ENCODE measurements around the gene ZEB2.

ZEB2 gene

DNA sequence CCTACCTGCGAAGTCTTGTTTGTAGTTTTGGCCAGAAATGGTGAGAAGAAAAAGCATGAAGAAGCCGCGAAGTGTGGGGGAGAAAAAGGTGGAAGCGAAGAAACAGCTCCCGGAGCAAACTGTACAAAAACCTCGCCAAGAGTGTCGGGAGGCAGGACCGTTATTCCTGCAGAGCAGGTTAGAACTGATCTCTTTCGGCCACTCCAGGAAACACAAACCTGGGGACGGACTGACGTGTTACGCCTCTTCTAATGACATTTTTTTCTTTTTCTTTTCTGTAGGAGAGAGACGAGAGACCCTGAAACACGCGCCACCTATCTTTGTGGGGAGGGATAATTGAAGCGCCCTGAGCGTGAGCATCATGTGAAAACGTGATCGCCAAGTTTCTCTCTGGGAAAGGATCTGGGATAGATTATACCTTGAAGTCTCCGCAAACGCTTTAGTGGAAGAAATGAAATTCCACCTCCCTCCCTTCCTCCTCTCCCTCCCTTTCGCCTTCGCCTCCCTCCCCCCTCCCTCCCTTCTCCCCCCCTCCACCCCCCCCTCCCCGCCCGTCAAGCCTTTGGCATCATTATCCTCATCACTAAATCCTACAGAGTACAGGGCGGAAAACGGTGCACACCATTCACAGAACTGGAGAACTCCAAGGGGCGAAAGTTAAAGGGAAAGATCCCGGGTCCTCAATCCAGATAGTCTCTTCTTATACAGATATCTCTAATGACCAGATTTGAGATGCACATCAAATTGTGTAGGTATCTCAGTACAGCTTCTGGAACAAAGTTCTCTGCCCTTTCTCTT, at the start of gene ZEB2:
Gene ZEB2 (minus strand): TSS at position 186 of the 798 bp plus-strand sequence. CDS start 2,769 bp downstream, outside the sequence.
- DNase-seq: no peak

DNA sequence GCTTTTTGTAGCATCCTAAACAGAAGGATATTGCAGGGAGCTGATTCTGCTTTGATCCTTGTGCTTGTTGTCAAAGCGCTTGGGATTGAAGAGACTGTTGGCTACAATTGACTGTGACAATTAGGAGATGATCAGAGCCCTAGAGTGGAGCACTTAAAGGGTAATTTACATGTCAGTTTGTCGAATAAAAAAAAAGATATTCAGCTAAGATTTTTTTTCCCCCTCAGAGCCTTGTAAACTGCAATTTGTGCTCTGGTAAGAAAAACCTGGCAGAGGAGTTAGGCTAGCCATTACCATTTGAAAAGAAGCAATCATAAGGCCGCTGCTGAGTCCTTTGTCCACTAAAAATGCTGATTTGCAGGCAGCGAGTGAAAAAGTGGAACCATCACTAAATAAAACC, 47.8 kb upstream of the ZEB2 start:
- DNase-seq: peak; percentile 35 to 83 (median 38)

DNA sequence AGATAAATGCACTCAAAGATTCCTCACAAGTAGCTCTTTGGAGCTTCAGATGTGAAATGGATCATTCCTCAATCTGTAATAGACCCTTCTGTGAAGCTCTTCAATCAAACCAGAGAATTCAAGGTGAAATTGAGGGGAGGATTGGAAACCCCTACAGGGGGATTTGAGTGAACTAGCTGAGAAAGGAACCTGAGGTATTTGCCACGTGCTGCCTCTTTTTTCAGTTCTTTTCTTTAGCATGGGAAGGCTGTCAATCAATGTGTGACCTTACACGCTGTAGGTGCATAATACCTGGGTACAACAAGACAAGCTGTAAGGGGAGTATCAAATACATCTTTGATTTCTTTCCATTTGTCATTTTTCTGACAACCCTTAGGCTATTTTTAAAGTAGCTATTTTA, 46.5 kb upstream of the ZEB2 start:
- no peak for DNase-seq

DNA sequence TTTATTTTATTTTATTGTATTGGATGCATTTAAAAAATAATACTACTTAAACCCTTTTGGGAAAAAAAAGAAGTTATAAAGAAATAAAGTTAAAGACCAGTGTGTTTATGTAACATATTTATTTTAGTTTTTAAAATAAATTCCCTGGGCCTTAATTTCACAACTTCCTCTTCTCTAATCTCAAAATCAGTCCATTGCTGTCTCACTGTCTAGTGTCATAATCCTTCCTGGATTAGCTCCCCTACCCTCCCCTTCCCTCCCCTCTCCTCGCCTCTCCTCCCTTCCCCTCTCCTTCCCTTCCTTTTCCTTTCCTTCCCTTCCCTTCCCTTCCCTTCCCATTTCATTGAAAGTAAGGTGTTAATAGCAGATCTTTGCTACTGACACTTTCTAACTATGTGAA, 40.3 kb upstream of the ZEB2 start:
- DNase-seq: no peak

DNA sequence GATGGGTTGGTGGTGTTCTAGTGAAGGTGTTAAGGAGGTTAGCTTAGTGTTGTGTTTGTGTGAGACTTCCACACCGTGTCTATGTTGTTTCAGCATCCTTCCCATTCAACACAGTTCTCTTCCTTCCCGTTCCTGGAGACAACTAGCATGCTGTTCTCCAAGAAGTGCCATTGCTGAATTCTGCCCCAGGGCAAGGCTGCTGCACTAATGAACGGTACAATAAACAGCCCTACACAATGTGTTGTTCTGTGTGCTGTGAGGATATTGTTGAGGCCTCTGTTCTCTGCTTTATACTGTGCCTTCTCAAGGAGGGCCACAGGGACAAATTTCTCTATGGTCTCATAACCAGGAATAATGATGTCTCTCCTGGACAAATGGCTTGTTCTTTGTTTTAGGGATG, 39.8 kb upstream of the ZEB2 start:
- peak in 1 of 3 experiments; percentile 6 for DNase-seq

DNA sequence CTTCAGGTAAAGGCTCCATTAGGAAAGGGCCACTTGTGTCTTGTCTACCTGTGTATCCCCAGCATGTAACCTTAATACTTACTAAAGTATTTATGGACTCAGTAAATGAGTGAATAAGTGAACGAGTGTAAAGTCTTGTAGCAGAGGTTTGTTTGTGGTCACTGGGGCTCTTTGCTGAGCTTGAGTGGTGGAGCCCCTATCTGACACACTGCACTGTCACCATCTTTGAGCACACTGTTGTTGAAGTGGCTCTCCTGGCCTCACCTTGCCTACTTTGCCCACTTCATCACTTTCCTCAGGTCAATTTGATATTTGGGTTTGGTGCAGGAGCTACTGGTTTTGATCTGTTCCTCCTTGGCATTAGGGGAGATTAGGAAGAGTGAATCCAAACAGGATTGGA, 39.3 kb upstream of the ZEB2 start:
- no peak for DNase-seq

DNA sequence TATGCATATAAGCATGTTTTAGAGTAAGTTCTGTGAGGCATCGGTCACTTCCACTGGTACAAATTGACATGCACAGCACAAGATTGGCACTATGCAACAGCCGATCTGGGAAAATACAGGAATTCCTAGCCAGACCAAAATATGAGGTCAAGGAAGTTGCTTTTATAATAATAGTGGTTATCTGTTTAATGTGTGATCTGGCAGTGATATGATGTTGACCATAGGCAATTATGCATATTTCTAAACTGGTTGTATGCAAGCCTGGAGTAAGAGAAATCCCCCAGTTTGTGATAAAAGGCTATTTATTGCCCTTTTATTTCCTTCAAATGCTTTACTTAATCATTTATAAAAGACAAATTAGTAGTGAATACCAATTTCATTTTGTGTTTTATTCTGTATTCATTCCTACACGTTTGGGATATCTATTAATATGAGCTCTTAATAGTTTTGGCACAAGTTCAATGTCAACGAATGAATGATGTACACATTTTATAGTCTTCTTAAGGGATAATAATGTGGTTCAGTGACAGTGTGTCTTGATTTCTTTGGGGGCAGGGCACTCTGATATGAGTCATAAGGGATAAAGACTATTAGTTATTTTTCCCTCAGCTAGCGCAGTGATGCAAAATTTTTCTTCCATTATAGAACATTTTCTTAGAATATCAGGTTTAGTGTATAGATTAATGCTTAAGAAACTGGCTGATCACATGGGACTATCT, 34.7 kb upstream of the ZEB2 start:
- peak in 1 of 3 experiments; percentile 45 for DNase-seq

DNA sequence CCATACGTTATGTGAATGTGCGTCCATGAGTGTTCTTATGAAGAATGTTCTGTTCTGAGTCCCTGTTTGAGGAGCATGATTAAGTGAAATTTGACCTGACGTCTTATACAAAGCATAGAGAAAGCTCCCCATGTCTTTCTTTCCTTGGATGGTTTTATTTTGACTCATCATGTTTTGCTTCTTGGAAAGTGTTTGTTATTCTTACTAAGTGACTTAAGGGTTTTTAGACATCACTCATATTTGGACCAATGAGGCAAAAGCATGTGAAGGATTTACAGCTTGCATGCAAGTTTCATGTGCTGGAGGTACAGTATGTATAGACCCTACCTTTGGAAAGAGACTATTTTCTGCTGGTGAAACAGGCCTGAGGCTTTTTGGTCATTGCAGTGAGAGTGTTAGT, 33.5 kb upstream of the ZEB2 start:
- no peak for DNase-seq

DNA sequence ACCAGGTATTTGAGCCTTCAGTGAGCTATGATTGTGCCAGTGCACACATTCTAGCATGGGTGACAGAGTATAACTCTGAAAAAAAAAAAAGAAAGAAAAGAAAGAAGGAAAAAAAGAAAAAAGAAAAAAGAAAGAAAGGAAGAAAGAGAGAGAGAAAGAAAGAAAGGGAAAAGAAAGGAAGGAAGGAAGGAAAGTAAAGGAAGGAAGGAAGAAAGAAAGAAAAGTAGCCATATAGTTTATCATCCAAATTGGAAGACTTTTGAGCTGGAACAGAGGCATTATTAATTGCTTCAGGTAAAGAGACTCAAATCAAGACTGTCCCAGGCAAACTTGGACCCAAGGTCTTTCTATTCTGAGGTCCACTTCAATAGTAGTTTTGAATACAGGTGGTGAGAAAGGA, 32.9 kb upstream of the ZEB2 start:
- no peak for DNase-seq

DNA sequence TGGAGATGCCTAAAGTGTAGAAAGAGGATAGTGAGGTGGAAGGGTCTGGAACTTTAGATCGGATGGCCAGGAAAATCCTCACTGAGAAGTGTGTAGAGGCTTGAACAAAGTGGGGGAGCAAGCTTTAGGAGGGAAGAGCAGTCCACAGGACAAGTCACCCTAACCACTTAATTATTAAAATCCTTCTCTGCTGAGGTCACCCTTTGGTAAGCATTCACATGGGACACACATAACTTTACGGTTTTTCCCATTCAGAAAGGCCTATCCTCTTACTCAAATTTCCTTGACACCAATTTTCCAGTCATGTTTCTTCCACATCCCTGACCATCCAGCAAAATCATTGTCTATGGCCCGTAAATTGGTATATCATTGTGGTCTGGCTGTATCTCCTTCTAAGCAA, 31.0 kb upstream of the ZEB2 start:
- DNase-seq: no peak

DNA sequence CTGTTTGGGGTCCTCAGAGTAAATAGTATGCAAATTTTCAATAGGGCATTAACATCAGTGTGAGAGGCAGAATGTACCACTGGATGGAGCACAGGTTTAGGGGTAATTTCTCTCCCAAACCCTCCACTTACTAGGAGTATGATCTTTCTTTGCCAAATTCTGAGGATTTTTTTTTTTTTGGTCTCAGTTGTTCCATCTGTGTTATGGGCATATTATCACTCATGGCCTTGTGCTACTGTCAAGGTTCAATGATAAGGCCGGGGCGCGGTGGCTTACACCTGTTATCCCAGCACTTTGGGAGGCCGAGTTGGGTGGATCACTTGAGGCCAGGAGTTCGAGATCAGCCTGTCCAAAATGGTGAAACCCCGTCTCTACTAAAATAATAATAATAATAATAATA, 30.2 kb upstream of the ZEB2 start:
- DNase-seq: no peak

DNA sequence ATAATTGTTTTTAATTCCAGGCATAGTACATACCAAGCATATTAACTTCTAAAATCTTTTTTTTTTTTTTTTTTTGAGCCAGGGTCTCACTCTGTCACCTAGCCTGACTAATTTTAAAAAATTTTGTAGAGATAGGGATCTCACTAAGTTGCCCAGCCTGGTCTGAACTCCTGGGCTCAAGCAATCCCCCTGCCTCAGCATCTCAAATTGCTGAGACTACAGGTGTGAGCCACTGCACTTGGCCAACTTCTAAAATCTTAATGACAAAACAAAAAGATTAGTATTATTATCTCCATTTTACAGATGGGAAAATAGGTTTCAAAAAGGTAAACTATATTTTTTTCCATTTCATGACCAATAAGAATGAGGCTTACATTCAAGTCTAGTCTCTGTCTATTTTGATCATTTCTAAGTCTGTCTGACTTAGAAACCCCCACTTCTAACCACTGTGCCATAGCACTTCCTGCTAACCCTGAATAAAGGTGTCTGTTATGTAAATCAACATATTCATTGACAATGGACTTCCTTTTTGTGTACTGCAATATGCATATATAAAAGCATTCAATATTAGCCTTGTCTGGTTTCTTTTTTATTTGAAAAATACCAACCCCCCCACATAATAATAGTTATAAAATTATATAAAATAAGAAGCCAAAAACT, 28.7 kb upstream of the ZEB2 start:
- no peak for DNase-seq

DNA sequence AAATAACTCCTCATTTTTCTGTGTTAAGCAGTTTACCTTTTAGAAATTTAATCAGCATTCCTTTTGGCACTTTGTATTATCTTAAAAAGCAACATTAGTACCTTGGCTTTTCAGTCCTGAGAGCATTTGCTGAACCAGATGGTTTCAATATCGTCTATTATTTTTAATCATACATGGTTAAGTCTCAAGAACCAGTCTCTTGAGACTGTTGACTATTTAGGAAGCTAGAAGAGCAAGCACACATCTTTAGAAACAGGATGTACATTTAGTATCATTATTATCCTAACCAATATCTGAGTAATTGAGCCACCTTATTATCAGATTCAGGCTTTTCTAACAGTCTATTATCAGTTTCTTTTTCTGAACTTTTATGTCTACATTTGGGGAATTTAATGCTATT, 28.2 kb upstream of the ZEB2 start:
- no peak for DNase-seq

DNA sequence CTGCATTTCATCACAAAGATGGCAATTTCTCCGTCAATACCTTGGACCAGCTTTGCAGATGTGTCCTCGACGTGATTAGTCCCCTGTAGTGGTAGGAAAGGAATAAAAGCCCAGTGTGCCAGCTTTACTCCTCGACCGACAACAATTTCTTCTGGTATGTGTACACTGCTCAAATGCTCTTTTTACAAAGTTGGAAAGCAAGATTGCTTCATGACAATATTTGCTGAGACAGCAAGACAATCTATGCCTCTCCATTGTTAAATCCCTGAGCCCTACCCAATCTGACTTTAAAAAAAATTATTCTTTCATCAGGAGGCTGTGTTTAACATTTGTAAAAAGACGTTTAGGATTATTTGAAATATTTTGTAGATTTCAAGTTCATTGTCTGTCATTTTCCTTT, 27.6 kb upstream of the ZEB2 start:
- no peak for DNase-seq

DNA sequence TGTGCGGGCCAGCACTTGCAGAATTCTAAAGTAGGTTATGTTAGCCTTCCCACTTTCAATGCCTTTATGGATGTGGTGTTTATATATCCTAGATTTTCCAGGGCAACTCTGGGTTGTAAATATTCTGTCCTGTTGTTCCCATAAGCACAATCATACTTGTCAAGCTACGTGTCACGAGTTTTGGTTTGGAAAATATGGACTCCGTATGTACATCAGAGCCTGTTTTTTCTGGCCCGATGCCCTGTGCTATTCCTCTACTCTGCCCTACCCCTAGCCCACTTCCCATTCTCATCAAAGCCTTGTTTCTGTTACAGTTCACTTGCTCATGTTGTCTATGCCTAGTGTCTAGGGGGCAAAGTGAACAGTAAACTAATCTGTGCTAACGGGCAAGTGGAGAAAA, 27.0 kb upstream of the ZEB2 start:
- DNase-seq: no peak

DNA sequence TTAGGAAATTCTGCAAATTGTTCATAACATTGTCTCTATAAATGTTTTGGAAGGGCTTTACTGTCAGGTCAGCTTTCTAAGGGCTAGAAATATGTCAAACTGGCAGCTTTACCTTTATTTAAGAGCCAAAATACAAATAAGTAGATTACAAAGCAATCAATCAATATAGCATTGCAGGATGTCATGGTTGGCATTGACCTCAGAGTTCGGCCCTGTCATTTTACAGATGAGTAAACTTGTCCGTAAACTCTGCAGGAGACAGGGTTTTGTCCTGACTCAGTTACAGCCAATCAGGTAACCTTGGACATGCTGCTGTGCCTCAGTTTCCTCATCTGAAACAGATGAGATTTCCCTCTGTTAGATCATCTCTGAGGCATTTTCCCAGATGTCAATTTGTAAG, 25.9 kb upstream of the ZEB2 start:
- no peak for DNase-seq

DNA sequence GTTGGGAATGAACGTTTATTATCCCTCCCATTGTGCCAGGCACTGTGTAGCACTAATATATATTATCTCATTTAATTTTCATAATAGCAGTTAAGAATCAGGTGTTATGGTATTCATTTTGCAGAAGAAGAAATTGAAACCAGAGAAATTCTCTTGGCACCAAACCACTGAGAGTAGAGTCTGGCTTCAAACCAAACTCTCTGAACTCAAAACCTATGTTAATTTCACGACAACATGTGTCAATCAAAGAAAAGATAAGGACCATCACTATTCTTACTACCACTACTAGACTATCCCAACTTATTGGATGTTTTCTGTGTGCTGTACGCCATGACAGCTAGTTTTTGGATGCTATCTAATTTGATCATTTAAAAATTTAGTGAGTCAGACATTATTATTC, 24.1 kb upstream of the ZEB2 start:
- DNase-seq: no peak

DNA sequence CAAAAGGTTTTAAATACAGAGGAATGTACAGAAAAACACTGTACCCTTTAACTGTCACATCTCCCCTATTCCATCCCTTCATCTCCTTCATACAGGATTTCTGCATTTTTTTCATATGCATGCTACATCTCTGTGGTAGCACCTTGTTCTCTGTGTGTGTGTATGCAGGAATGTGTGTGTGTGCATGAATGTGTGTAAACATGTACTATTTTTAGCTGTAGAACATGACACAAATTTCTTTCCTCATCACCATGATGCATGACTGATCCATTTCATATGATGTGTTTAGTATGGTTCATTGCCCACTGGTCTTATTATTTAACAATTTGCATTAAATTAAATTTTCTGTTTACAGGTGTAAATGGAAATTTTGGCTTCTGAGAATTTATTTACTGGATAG, 21.5 kb upstream of the ZEB2 start:
- DNase-seq: no peak

DNA sequence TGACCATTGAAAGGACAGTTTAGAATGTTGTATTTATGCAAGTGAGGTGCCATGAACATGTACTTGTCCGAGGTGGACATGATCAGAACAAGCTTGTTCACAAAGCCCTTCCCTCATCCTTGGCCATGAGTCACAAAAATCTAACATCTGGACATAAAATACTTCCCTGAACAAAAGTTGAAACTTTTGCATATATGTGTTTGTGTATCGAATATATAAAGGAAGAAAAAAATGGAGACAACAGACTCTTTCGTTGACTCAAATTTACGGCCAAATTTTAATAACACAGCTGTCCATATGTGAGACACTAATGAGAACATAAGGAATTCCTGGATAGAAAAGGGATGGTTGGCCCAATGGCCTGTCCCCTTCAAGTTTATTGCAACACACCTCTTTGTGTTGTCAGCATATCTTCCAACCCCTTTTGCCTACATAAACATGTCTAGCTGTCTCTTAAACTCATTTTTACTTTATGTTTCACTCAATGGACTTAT, 19.4 kb upstream of the ZEB2 start:
- no peak for DNase-seq

DNA sequence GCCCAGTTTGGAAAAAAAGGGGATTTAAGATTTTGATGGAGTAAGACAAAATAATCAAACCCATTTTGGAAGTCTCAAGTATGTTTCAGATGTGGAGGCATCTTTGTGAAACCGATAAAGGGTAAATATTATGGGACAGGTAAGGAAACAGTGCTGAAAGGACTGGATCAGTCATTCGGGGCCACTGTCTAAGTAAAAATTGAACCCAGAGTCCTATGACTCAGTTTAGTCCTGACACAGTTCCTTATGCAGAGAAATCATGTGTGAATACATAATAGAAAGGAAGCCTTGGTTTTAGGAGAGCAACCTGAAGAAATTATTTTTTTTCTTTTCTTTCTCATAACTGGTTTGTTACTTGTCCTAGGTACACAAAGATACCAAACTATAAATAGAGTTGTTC, 15.4 kb upstream of the ZEB2 start:
- DNase-seq: no peak

DNA sequence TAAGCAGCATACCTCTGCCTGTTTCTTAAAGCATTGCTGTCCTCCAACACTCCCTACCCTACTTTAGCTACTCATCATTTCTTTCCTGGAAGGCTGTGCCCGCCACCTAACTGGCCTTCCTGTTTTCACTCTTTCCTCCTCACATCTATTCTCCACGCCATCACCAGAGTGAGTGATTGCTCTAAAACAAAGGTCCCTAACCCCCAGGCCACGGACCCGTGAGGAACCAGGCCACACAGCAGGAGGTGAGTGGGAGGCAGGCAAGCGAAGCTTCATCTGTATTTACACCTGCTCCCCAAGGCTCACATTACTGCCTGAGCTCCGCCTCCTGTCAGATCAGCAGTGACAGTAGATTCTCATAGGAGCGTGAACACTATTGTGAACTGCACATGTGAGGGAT, 13.3 kb upstream of the ZEB2 start:
- DNase-seq: no peak

DNA sequence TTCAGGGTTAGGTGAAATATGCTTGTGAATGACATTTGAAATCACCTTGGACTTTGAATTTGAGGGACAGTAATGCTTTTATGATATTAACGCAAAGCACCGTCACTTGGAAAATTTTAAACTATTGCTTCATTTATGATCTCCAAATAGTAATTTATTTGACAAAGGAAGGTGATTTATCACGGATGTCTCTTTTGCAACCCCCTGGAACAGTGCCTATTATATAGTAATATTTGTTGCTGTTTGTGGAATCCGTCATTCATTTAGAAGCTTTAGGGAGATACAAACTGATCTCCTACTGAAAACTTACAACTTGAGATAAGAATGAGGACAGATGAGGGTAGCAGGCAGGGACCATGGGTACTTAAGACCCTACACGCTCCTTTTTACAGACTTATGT, 10.7 kb upstream of the ZEB2 start:
- DNase-seq: no peak

DNA sequence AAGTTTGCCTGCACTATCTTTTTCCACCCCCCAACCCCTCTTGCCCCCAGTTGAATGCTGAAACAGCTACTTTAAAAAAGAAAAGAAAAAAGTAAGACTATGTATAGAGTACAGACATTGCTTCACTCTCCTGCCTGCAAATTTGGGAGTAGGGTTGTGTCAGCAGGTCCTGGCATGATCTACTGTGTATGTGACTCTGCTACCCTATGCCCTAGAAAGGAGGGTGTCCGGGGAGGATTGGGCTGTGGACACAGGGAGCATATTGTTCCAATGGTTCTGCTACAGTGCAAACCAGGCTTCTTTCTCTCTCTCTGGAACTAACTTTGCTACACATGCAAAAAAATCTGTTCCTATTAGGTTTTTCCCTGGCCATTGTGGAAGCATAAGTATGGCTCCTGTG, 9.9 kb upstream of the ZEB2 start:
- DNase-seq: no peak

DNA sequence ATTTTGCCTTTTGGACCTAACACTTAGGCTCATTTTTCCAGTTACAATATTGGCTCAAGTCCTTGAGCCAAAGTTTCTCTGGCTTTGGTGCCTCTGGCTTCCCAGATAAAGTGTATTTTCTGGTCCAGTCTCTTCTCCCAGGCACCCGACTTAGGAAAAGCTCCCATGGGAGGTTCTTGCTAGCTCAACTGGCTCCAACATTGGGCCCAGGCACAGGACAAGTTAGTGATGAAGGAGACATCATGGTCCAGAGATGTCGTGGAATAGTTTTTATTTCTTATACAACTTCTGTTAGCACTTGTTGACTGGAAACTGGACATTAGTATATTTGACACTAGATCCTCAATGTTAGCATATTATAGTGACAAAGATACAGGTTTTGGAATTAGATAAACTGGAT, 8.2 kb upstream of the ZEB2 start:
- DNase-seq: no peak
